GM12872 (cell line): ENCODE data around the gene MN1.

Source experiments
- CTCF ChIP-seq: IDR thresholded peaks from 3 replicates; pipeline ENCODE4 v1.5.1; 2011; ENCODE audit warnings: low read depth, mild to moderate bottlenecking, low read length, moderate library complexity; ENCODE audit not compliant: insufficient read depth

The MN1 gene

DNA sequence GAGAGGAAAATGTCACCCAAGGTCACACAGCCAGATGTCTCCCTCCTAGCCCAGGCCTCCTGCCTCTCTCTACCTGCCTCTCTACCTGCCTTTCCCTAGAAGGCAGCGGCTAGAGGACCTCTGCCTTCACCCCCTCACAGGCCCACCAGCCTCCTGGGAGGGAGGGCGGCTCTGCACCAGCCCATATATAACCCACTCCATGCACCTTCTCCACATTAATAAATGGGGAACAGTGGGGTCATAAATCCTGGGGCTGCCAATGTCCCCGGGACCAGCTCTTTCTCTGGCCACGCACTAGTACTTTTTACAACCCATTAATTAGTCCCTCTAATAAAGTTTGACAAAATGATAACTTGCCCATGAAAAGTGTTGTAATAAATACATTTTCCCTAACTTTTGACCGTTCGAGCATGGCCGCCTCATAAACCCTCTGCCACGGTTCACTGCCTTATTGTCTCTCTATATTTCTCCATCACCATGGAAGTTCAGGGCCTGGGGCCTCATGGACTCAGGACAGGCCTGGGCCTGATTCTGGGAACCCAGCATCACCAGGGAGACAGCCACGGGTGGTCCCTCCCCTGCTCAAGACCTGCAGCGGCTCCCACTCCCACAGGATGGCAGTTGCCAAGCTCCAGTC lies 102.1 kb downstream of the MN1 start:
- no peak for TF ChIP-seq CTCF

GRCh38 chr22:27698813-27699212 lies 102.7 kb downstream of the MN1 start:
- TF ChIP-seq CTCF, result no peak
